NCI-H2107 (cell line): ENCODE measurements around the gene SDK2.
A peak's percentile ranks its signal among the peaks of the same experiment; 100 is the strongest.

Experiments used
- DNase-seq: peaks from one replicate; lab custom pipeline; 2025; lab: John Stamatoyannopoulos, UW

Gene SDK2

DNA sequence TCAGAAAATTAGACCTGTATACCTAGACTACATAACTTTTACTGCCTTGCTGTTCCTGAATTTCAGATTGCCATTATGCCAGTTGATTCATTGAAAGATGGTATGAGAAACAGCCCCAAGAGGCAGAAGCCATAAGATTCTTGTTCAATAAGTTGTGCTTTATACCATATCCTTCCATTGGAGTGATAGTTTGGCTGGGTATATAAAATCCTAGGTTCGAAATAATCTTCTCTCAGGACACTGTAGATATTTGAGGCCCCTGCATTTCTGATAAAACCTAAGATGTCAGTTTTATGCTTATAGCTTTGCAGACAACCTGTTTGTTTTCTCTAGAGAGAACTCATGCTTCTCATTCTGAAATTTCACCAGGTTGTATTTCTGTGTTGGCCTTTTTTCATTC lies 9.6 kb upstream of the SDK2 start:
- DNase-seq: no peak

DNA sequence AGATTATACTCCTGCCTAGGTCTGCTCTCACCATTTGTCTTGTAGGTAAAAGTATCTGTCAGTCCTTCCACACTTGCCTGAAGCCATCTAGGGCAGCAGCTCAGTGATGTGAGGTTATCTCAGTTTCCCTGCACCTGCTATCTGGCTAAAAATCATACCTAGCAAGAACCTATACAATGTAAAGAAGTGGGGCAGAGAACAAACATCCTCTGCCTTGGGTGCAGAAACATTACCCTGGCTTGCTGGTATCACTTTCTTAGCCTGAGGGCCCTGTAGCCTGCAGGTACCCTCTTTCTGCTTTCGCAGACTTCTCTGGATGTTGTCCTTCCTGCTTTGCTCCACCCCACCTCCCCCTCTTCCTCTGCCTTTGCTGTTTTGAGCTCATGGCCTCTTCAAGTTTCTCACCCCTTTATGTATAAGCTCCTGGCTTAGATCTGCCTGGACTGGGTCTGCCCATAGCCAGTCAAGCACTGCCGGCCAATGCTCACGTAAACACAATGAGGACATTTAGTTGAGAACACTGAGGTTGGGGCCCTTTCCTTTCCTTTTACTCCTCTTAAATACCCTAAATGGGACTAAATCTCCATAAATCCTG lies 8.7 kb upstream of the SDK2 start:
- no peak for DNase-seq

DNA sequence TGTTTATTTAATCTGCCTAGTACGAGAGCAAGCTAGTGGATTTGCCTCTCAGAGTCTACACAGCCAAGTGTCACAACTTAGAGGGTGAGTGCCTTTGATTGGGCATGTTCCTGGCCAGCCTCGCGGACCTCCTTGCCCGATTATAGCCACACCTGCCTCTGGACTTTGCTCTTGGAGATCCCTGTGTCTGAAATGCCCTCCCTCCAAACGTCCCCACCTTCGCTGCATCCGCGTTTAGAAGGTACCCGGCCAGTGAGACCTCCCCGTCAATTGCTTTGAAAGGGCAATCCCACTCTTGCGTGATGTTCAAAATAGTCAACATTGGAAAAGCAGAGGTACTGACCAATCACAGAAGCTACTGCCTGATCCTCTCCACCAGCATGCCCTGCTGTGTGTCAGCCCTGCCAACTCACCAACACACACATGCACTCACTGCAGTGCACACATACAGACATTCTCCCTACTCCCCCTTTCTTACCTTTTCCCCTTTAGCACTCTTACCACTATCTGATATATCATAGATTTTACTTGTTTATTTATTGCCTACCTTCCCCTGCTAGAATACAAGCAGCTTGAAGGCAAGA lies 6.5 kb upstream of the SDK2 start:
- no peak for DNase-seq

DNA sequence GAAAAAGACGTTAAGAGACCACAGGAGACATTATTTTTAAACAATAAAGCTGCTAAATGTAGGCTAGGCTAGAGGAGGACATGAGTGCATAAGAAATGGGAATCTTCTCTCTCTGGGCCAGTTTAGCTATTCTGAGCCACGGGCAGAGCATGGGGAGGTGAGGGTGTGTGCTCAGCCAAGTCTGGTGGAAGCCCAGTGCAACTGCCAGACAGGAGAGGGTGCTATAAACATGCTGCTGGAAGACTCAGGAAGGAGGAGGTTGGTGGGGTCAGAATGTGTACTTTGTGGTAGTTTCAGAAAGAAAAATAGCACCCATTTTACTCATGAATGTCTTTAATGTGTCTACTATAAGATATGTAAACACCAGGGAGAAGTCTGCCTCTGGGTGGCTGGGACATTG lies 5.9 kb upstream of the SDK2 start:
- peak; percentile 41 for DNase-seq

DNA sequence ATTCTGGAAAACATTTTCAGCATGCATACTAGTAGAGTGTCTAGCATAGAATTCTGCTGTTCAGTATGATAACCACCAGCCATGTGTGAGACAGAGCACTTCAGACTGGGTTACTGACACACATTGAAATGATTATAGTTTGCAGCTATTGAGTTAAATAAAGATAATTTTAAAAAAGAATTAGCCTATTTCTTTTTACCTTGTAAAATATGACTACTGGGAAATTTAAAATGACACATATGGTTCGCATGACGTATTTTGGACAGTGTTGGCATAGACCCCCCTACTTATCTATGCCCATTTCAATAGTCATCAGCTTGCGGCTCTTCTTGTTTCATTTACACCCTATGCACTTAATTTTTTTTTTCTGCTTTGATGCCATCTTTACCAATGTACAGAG lies 4.7 kb upstream of the SDK2 start:
- DNase-seq: no peak

DNA sequence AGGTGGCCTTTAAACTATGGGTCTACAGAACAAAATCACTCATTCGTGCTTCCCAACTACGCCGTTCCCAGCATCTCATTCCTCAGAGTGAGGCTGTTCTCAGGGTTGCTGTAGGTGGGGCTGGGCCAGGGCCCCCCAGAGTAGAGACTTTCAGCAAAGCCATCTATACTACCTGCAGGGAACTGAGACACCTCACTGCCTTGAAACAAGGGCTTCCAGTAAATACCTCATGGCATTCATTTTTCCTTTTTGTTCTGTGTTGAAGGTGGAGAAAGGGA lies 4.2 kb upstream of the SDK2 start:
- no peak for DNase-seq

DNA sequence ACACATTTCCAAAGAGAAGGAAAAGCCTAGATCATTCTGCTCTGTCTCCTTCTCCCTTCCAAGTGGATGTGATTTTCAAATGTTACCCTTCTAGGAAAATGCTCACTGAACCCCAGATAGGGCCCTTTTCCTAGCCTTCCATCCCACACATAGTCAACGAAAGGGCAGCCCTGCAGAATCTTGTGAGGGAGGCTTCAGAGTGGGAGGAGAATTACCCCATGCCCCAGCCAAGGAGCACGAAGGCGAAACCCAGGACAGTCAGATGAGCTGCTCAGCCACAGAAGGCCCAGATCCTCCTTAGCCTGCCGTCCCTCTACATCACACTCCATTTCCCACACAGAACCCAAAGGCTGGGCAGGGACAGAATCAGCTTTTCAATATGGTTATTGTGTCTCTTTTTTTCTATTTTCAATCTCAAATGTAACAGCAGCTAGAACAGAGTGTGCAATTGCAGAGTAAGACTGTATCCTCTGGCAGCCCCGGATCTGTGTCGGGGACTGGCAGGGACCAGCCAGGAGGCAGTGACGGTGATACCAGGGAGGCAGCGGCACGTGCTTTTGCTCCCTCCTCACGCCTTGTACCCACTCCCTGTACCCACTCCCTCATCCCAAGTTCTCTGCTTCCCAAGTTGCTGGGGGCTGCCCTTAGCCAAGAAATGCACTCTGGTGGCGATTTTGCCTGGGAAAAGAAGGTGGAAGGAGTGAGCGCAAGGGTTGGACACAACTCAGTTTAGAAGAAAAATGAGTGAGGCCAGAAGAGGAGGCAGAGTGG lies 3.7 kb upstream of the SDK2 start:
- no peak for DNase-seq

DNA sequence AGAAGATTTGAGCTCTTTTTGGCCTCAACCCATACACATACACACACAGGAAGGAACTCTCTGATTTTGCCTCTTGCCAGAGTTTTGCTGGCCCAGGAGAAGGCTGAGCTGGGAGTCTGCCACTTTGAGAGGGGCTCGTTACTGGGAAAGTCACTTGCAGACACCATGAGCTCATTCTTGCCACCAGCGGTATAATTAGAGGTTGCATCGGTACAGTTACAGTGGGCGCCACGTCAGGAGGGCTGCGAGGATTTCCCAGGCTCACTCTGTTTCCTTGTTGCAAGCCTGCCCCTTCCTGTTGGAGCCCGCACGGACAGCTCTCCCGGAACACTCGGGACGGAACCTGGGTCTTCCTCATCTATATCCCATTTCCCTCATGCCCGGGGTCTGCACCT lies 3.1 kb upstream of the SDK2 start:
- DNase-seq: no peak

DNA sequence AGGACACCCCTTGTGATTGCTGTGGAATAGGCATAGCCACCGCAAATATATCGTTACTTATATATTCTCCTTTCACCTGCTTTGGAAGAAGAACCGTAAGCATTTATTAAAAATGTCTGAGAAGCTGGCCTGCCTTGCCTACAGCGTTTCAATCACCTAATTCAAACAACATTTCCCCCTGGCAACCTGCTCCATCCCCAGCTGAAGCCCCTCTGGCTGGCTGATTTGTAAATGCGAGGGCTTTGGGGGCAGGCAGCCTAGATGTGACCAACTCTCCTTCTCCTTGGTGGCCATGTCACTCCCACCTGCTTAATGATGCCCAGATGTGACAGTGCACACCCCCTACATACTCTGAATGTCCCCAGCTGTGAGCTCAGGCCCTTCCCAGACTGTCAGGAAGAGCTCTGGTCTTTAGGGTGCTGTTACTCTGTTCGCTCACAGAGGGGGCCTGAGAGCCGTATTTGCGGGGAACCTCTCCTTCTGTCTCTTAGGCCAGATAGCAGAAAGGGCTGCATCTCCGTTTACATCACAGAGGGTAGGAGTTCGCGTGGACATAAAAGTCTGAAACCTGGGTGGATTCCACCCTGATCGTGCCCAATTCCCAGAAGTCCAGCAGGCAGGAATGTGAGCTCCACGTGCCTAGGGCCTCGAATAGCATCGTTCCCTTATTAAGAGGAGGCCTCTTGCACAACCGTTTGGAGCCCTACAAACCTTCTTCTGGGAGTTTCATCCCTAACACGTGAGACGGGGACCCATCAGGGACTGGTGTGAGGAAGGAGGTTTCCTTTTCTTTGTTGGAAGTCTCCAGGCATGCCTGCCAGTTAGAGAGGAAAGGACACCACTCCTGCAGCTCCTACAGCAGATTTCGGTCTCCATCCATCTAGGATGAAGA lies 2.4 kb upstream of the SDK2 start:
- no peak for DNase-seq

DNA sequence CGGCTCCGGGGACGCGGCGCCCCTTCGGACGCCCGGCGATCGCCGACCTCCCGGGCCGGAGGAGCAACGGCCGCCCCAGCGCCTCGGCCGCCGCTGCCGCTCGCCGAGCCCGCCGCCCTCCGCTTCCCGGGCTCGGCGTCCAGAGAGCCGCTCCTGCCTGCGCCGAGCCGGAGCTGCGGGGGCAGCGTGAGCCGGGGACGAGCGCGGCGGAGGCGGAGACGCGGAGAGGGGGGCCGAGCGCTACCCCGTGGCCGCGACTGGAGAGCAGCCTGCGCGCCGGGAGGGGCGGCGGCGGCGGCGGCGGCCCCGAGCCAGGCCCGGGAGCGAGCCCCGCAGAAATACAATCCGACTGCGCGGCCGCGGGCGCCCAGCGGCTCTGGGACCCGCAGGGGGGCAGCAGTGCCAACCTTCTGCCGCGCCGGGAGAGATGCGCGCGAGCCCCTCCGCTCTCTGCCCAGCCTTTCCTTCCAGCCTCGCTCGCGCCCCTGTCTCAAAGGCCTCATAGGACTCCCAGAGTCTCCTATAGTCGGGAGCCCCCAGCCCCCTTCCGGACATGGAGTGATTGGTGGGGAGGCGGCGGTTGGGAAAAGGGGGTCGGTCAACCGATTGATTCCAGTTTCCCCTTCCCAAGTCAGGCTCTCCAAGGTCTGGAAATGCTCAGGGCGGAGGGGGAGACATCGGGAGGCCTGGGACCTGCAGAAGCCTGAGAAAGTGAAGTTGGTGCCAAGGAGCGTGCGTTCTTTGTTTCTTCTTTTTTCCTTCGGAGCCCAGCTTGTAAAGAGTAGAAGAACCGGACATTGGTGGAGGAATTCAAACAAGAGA lies 1.0 kb upstream of the SDK2 start:
- peak; percentile 78 for DNase-seq

DNA sequence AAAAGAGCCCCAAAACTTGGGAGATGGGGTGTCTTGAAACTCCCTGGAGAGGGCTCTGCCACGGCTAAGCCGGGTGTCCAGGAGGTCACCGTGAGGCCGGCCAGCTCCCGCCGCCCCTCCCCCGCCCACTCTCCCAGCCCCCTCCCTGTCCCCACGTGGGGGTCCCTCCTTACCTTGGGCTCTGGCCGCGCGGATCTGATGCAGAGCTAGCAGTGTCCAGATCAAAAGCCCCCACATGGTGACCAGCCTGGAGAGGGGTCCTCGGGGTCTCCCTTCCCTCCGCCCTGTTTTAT lies 447 bp downstream of the SDK2 start:
- DNase-seq: no peak

DNA sequence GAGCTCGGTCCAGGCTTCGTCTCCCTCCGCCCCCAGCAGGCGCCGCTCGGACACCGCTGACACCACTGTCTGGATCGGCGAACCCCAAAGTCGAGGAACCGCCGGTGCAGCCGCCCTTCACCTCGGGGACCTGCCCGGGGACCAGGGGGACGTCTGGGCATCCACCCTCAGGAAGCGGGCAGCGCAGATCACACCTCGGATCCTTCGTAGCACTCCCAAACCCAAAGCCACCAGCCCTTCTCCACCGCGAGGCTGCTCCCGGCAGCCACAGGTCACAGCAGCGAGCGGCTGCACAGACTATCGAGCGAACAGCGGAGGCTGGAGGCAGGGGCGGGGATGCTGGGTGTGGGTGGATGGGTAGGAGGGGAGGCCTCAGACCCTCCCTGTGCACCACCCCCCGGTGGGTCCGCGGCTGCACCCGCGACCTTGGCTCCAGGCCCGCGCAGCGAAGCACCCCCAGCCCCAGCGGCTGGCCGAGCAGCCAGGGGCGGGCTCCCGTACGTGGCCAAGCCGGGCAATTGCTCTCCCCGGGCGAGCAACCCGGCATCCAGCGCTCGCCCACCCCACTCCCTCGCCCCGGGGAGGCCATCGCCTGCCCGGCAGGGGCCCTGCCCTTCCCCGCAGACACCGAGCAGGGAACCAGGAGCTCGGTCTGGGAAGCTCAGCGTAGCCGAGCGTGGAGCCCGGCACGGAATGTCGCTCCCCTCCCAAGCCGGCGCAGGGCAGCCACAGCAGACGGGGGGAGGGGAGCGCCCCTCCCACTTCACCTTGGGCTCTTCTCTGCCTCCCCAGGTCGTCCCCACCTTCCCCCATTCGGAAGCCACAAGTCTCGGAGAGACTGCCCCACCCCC lies 1.0 kb downstream of the SDK2 start:
- DNase-seq: no peak

DNA sequence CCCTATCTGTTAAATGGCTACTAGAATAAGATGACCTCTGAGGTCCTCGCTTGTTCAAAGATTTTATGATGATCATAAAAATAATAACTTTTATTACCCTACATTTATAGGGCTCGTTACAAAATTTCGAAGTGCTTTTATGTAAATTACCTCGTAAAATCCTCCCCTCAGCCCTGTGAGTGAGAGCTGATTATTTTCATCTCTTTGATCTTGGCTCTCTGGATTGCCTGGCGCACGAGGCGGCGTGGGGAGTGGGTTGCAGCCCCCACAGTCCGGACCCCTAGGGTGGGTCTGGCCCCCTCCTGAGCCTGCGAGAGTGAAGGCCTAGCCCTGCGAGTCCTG lies 1.6 kb downstream of the SDK2 start:
- DNase-seq: no peak

DNA sequence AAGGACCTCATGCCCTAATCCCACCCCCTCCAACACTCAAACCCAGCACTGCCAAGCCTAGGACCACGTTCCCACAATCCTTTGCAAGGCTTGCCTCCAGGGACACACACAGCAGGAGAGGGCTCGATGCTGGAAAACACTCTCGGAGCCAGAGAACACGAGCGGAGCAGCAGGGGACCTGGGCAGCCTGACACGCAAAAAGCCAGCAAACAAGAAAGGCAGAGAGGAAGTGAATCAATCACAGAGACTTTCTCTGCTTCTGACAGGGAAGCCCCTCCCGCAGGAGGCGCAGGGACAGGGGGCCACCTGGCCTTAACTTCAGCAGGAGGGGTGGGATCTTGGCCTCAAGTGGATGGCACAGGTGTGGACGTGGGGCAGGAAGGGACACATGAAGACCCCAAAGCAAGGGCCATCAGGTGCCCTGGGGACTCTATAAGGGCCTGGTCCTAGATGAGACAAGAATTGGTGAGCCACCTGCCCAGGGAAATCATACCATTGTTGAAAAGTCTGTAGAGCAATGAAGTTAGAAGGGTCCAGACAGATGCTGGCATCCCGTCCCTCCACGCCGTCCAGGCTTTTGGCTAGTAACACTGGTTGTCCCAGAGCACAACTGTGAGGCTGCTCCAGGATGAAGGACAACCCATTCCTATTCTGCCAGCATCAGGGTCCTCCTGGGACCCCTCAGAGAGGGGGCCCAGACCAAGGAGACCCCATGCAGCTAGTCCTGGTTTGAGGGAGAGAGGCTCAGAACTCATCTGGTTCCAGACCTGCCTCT lies 2.2 kb downstream of the SDK2 start:
- peak; percentile 44 for DNase-seq

DNA sequence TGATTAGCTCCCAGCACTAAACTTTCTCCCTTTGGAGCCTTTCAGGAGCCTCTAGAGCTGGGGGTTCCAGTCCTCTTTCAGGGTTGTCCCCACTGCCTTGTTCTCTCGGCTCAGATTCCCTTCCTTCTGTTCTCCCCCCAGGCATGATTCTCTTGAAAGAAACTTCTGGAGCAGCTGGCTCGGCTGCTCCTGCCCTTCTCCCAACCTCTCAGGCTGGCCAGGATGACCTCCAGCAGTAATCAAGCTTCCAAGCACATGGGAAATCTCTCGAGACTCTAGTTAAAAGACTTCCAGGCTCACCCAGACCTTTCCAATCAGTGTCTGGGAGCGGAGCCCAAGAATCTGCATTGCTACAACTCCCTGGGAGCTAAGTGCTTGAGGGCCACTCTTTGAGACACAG lies 3.6 kb downstream of the SDK2 start:
- no peak for DNase-seq

DNA sequence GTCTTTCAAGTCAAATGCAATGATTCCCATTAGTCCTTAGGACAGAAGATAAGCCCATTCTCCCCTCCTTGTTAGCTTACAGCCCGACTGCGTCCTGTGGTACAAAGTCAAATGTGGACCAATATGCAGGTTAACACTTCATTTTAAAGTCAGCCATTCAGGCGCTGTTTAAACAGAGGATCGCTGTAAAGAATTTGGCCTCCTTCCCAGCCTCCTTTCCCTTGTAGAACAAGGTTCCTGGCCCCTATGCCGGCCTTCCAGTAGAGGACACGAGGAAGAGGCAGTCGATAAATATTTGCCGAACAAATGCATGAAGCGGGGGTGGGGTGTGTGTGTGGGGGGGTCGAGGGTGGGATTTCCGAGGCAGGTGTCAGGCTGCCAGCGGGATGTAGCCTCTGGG lies 4.3 kb downstream of the SDK2 start:
- no peak for DNase-seq

DNA sequence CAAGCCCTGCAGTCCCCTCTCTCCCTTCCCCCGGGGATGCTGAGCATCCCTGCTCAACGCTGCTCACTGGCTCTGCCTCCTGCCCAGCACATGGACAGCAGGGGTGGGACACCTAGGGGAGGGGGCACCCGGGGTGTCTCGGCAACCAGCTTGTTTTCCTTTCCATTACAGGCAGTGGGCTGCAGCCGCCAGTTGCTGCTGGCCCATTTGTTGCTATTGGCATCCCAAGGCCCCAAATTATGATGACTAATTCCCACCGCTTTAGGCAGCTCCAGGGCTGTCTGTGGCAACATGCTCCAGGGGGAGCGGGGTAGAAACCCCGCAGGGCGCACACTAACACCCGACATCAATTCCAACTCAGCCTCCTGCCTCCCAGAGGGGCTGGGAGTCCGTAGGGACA lies 4.9 kb downstream of the SDK2 start:
- no peak for DNase-seq

DNA sequence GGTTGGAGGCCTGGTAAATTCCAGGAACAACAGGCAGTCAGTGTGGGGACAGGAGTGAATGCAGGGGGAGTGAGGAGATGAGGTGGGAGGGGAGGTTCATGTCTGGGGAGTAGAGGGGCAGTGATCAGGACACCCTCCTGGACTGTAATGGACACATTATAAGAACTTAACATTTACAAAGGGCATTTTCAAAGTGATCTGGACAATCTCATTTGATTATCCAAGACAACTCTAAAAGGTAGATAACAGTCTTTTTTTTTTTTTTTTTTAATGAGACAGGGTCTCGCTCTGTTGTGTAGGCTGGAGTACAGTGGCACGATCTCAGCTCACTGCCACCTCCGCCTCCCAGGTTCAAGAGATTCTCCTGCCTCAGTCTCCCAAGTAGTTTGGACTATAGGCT lies 5.7 kb downstream of the SDK2 start:
- no peak for DNase-seq

DNA sequence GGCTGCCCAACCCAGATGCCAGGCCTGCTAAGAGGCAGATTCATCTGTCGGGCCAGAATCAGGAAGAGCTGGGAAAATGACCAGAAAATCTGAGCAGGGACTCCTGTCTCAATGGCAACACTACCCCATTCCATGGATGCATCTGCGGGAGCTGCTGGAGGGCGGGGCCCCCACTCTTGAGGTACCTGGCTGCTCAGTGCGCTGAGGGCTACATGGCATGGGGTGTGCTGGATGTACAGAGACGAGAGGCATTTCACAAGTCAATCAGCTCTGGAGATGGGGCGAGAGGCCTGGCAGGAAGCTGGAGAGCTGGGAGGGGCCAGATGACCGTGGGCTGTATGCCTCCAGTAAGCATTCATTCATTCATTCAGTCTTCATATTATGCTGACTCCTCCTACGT lies 6.4 kb downstream of the SDK2 start:
- DNase-seq: no peak

DNA sequence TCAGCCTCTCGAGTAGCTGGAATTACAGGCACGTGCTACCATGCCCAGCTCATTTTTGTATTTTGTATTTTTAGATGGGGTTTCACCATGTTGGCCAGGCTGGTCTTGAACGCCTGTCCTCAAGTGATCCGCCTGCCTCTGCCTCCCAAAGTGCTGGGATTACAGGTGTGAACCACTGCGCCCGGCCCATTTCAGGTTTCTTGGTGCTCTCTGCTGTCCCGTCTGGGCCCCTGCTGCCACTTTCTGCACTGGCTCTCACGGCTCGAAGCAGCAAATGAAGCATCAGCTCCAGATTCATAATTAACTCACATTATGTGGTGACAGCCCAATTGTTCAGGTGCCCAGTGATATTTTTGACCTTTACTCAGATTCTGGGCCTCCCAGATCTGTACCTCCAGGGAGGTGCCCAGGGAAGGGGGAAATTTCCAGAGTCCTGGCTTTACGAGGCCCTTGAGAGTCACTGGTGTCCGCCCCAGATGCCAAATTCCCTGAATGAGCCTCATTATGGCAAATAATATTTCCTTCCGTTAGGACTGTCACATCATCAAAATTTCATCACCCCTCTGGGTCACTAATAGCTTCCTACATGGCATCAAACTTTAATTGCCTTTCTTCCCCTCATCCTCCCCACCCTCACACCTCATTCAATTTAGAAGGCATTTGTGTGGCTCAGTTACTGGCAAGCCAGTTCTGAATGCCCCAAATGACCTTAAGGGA lies 9.0 kb downstream of the SDK2 start:
- no peak for DNase-seq
